IMR-90 (cell line): Measurements from ENCODE around the gene CA5B. TPM values are rescaled to one million over a fixed set of nuclear protein-coding genes. Genes with fewer than 3 reads are reported as not detected.

Source experiments
- ATAC-seq: fragments of 200-7000 bp; cut with Tn5 transposase; 2 replicates; pipeline ENCODE4 v1.9.1; 2020; ENCODE audit warnings: low read depth, mild to moderate bottlenecking, moderate library complexity
- BruUV-seq: library from RNA; stranded (reverse); fragments of 400-500 nt; replicated peaks from 2 replicates; lab custom pipeline; 2021; lab: Mats Ljungman, UMichigan
- CTCF ChIA-PET: fragments of 300-600 bp; formaldehyde crosslinking; extraction: SDS; loops from one replicate; lab custom pipeline; 2021; ENCODE audit warnings: antibody characterized with exemption; lab: Yijun Ruan, JAX
- POLR2A ChIA-PET: fragments of 300-600 bp; sonication (Branson Sonifier 250); formaldehyde crosslinking; loops from one replicate; lab custom pipeline; 2022; ENCODE audit warnings: antibody characterized with exemption; ENCODE audit not compliant: unreplicated experiment; lab: Charles Lee
- DNase-seq: peaks from one replicate; pipeline ENCODE4 v3.0.0; 2013
- H2AFZ ChIP-seq: replicated peaks from 2 replicates; pipeline ENCODE3; 2013; ENCODE audit warnings: low read length, mild to moderate bottlenecking; ENCODE audit not compliant: poor library complexity
- H2AK5ac ChIP-seq: 2 replicates; pipeline ENCODE4 v1.6.1; 2013; ENCODE audit warnings: low read depth, low read length, inconsistent platforms
- H2AK9ac ChIP-seq: replicated peaks from 2 replicates; pipeline ENCODE3; 2013; ENCODE audit warnings: mild to moderate bottlenecking, low read depth, low read length, moderate library complexity; ENCODE audit not compliant: poor library complexity
- H2BK120ac ChIP-seq: 2 replicates; pipeline ENCODE4 v1.6.1; 2013; ENCODE audit warnings: low read depth, low read length, inconsistent platforms
- H2BK15ac ChIP-seq: 3 replicates; pipeline ENCODE4 v1.6.1; 2013; ENCODE audit warnings: low read depth, low read length, inconsistent platforms
- H2BK20ac ChIP-seq: 2 replicates; pipeline ENCODE4 v1.6.1; 2013; ENCODE audit warnings: low read depth, mild to moderate bottlenecking, inconsistent platforms, low read length, moderate library complexity
- H2BK5ac ChIP-seq: 2 replicates; pipeline ENCODE4 v1.6.1; 2013; ENCODE audit warnings: mild to moderate bottlenecking, low read depth, low read length, inconsistent platforms; ENCODE audit not compliant: poor library complexity, severe bottlenecking
- H3K14ac ChIP-seq: replicated peaks from 2 replicates; pipeline ENCODE4 v1.6.1; 2013; ENCODE audit warnings: low read depth, low read length, inconsistent platforms
- H3K18ac ChIP-seq: 2 replicates; pipeline ENCODE4 v1.6.1; 2013; ENCODE audit warnings: low read depth, low read length, control low read depth
- H3K23ac ChIP-seq: 2 replicates; pipeline ENCODE4 v1.6.1; 2013; ENCODE audit warnings: low read depth, low read length, inconsistent platforms
- H3K27ac ChIP-seq: 2 replicates; pipeline ENCODE4 v1.5.1; 2013; ENCODE audit warnings: mild to moderate bottlenecking, control low read depth, low read length; ENCODE audit not compliant: insufficient read depth
- H3K27me3 ChIP-seq: 2 replicates; pipeline ENCODE4 v1.6.1; 2013; ENCODE audit warnings: low read length; ENCODE audit not compliant: control insufficient read depth, insufficient read depth
- H3K36me3 ChIP-seq: 2 replicates; pipeline ENCODE4 v1.6.1; 2013; ENCODE audit warnings: low read length, mixed read lengths; ENCODE audit not compliant: control insufficient read depth, insufficient read depth
- H3K4ac ChIP-seq: 2 replicates; pipeline ENCODE4 v1.6.1; 2013; ENCODE audit warnings: low read depth, low read length, inconsistent platforms
- H3K4me1 ChIP-seq: 2 replicates; pipeline ENCODE4 v1.6.1; 2013; ENCODE audit warnings: low read length, mixed read lengths; ENCODE audit not compliant: control insufficient read depth, insufficient read depth
- H3K4me2 ChIP-seq: 2 replicates; pipeline ENCODE4 v1.6.1; 2013; ENCODE audit warnings: low read depth, mild to moderate bottlenecking, control low read depth, low read length, moderate library complexity
- H3K4me3 ChIP-seq: 2 replicates; pipeline ENCODE4 v1.5.1; 2013; ENCODE audit warnings: low read depth, mild to moderate bottlenecking, control low read depth, low read length, moderate library complexity; ENCODE audit not compliant: insufficient read depth
- H3K56ac ChIP-seq: 2 replicates; pipeline ENCODE4 v1.6.1; 2013; ENCODE audit warnings: low read length, inconsistent platforms; ENCODE audit not compliant: insufficient read depth; ENCODE audit errors: extremely low read depth
- H3K79me1 ChIP-seq, 2 experiments: 2 replicates each; pipeline ENCODE4 v1.6.1; 2013; ENCODE audit warnings: low read length in 2 of 2, inconsistent platforms in 1 of 2, low read depth in 1 of 2
- H3K9ac ChIP-seq: 2 replicates; pipeline ENCODE4 v1.6.1; 2013; ENCODE audit warnings: low read depth, low read length, control low read depth
- H3K9me1 ChIP-seq: 2 replicates; pipeline ENCODE4 v1.6.1; 2013; ENCODE audit warnings: low read length, inconsistent platforms; ENCODE audit not compliant: insufficient read depth
- H3K9me3 ChIP-seq: 2 replicates; pipeline ENCODE4 v1.6.1; 2013; ENCODE audit warnings: low read length; ENCODE audit not compliant: control insufficient read depth, insufficient read depth
- H4K20me1 ChIP-seq: 2 replicates; pipeline ENCODE4 v1.6.1; 2013; ENCODE audit warnings: low read length, inconsistent platforms; ENCODE audit not compliant: insufficient read depth
- H4K5ac ChIP-seq: 2 replicates; pipeline ENCODE4 v1.6.1; 2013; ENCODE audit warnings: mild to moderate bottlenecking, low read depth, low read length, control low read depth
- H4K8ac ChIP-seq, 2 experiments: 2 replicates each; pipeline ENCODE4 v1.6.1; 2013; ENCODE audit warnings: low read depth in 2 of 2, low read length in 2 of 2, control low read depth in 1 of 2, inconsistent platforms in 1 of 2
- H4K91ac ChIP-seq: 2 replicates; pipeline ENCODE4 v1.6.1; 2013; ENCODE audit warnings: low read depth, low read length, inconsistent platforms; ENCODE audit not compliant: insufficient read depth
- BHLHE40 ChIP-seq: fragments of 150-350 bp; IDR thresholded peaks from 2 replicates; pipeline ENCODE4 v1.6.1; 2016; ENCODE audit warnings: mild to moderate bottlenecking, low read depth, low read length
- CEBPB ChIP-seq: IDR thresholded peaks from 2 replicates; pipeline ENCODE4 v1.6.1; 2012; ENCODE audit warnings: low read depth, low read length, improper control_type of control experiment
- CHD1 ChIP-seq: IDR thresholded peaks from 2 replicates; pipeline ENCODE4 v1.6.1; 2012; ENCODE audit warnings: low read depth, low read length, improper control_type of control experiment
- CTCF ChIP-seq: conservative IDR thresholded peaks from 2 replicates; pipeline ENCODE4 v1.5.1; 2012; ENCODE audit warnings: mild to moderate bottlenecking, low read depth, low read length, improper control_type of control experiment
- FOS ChIP-seq: fragments of 150-350 bp; IDR thresholded peaks from 2 replicates; pipeline ENCODE4 v1.6.1; 2016; ENCODE audit warnings: low read depth, low read length
- MAFK ChIP-seq: IDR thresholded peaks from 2 replicates; pipeline ENCODE4 v1.6.1; 2012; ENCODE audit warnings: low read depth, low read length, improper control_type of control experiment
- MAZ ChIP-seq: IDR thresholded peaks from 2 replicates; pipeline ENCODE4 v1.6.1; 2012; ENCODE audit warnings: low read depth, mild to moderate bottlenecking, low read length, improper control_type of control experiment, moderate library complexity, borderline replicate concordance
- MXI1 ChIP-seq: IDR thresholded peaks from 2 replicates; pipeline ENCODE4 v1.6.1; 2012; ENCODE audit warnings: low read depth, mild to moderate bottlenecking, low read length, moderate library complexity, borderline replicate concordance
- NFE2L2 ChIP-seq: fragments of 150-350 bp; IDR thresholded peaks from 2 replicates; pipeline ENCODE4 v1.6.1; 2016; ENCODE audit warnings: low read depth, mild to moderate bottlenecking, low read length
- POLR2A ChIP-seq: IDR thresholded peaks from 2 replicates; pipeline ENCODE4 v1.6.1; 2012; ENCODE audit warnings: mild to moderate bottlenecking, low read depth, low read length
- RAD21 ChIP-seq: IDR thresholded peaks from 2 replicates; pipeline ENCODE4 v1.6.1; 2012; ENCODE audit warnings: low read length, improper control_type of control experiment
- RCOR1 ChIP-seq: IDR thresholded peaks from 2 replicates; pipeline ENCODE4 v1.6.1; 2012; ENCODE audit warnings: mild to moderate bottlenecking, low read length, improper control_type of control experiment; ENCODE audit not compliant: insufficient replicate concordance
- RFX5 ChIP-seq: IDR thresholded peaks from 2 replicates; pipeline ENCODE4 v1.8.0; 2012; ENCODE audit warnings: low read depth, mild to moderate bottlenecking, low read length, moderate library complexity
- SMC3 ChIP-seq: fragments of 150-350 bp; IDR thresholded peaks from 2 replicates; pipeline ENCODE4 v1.6.1; 2016; ENCODE audit warnings: low read depth, mild to moderate bottlenecking, antibody characterized with exemption, low read length, moderate library complexity
- WGBS, 2 experiments: methylation state at CpG; one replicate each; pipeline versions ENCODE4 v1.1.5 to v1.1.7; 2013; ENCODE audit warnings: missing lambda C conversion rate in 2 of 2; ENCODE audit not compliant: insufficient read length in 1 of 2; ENCODE audit errors: extremely low coverage in 2 of 2; 5-methylcytosine and 5-hydroxymethylcytosine counted together
- dilution Hi-C: fragments of 300-500 bp; cut with HindIII; formaldehyde crosslinking; loops from one replicate; pipeline ENCODE4 v1.14.3; 2018; ENCODE audit warnings: low sequenced_read_pairs; ENCODE audit not compliant: unreplicated experiment
- in situ Hi-C: fragments of 300-500 bp; cut with MboI; formaldehyde crosslinking; loops from 3 replicates; pipeline ENCODE4 v1.14.3; 2019; ENCODE audit warnings: low sequenced_read_pairs, inconsistent platforms, mixed read lengths
- intact Hi-C: fragments of 100-400 bp; cut with micrococcal nuclease; formaldehyde crosslinking; loops from 2 replicates; pipeline ENCODE4 v1.10.0; 2022
- polyA plus RNA-seq, 3 experiments: library from polyadenylated mRNA; depleted of rRNA; stranded (reverse); fragments of >200 nt; gene quantifications; 2 replicates each; pipeline ENCODE4 v1.2.3, GENCODE V29; 2012; ENCODE audit warnings: low replicate concordance in 1 of 3
- total RNA-seq: library from RNA; depleted of rRNA; stranded (reverse); fragments of >200 nt; gene quantifications from 2 replicates; pipeline ENCODE4 v1.2.3, GENCODE V29; 2012
- TF ChIP-seq, protein P1 (sequence below): fragments of 150-350 bp; IDR thresholded peaks from 2 replicates; pipeline ENCODE4 v1.6.1; 2017; ENCODE audit warnings: mild to moderate bottlenecking, antibody characterized with exemption, low read length, low read depth
- TF ChIP-seq, protein P2 (sequence below): fragments of 150-350 bp; IDR thresholded peaks from 2 replicates; pipeline ENCODE4 v1.6.1; 2016; ENCODE audit warnings: low read depth, mild to moderate bottlenecking, low read length, moderate library complexity, borderline replicate concordance

Gene CA5B
- total and polyA plus RNA-seq, 2 of the 4 experiments (the other 2 are of a cell fraction), result 3.5 to 5.4 TPM

DNA sequence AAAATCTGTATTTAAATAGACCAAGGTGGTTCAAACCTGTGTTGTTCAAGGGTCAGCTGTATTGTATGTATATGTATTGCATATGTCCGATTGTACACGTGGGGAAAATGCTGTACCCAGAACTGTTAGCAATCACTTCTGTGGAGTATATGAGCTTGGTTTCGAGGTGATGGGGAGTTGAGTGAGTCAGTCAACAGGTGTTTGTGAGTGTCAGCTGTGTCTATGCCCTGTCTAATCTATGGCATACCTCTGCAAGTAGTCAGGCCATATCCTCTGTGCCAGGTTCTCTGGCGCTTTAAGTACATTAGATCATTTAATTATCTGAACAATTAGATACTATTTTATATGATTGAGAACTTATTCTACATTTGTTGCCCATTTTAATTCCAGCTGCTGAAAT lies 59.6 kb downstream of the CA5B start:
- Histone ChIP-seq H3K4me2 (no peak overlapping the region), H3K27me3 (no peaks in the 10 kb centered on the region), H3K18ac (no peak overlapping the region), H3K27ac (no peak overlapping the region), H3K79me1 (peaks cover 3 to 15% of the 10 kb centered on the region in 2 experiments; a peak in 3 of 4 replicates), H4K91ac (no peak overlapping the region), H2AK5ac (no peak overlapping the region), H3K4ac (no peak overlapping the region), H2BK20ac (no peak overlapping the region), H2BK120ac (no peak overlapping the region), H2AK9ac (no peak overlapping the region), H3K9me3 (no peaks in the 10 kb centered on the region), H3K4me1 (no peaks in the 10 kb centered on the region), H4K5ac (no peak overlapping the region), H2AFZ (no peak overlapping the region), H3K36me3 (peaks cover 10% of the 10 kb centered on the region), H4K8ac (no peak overlapping the region), H4K20me1 (no peaks in the 10 kb centered on the region; the same call in 1 of the 2 replicates), H3K14ac (no peak overlapping the region), H2BK15ac (no peak overlapping the region), H3K4me3 (no peak overlapping the region), H3K9me1 (no peaks in the 10 kb centered on the region), H3K56ac (no peak overlapping the region), H2BK5ac (no peak overlapping the region), H3K23ac (no peak overlapping the region), H3K9ac (no peak overlapping the region)
- no peak for ATAC-seq
- peak; percentile 13 for DNase-seq
- TF ChIP-seq RFX5, result no peak
- TF ChIP-seq CEBPB, result no peak
- TF ChIP-seq SMC3, result no peak
- TF ChIP-seq MXI1, result no peak
- no peak for TF ChIP-seq CHD1
- TF ChIP-seq RAD21, result no peak
- TF ChIP-seq CTCF, result no peak
- TF ChIP-seq BHLHE40, result no peak
- TF ChIP-seq, protein P1, sequence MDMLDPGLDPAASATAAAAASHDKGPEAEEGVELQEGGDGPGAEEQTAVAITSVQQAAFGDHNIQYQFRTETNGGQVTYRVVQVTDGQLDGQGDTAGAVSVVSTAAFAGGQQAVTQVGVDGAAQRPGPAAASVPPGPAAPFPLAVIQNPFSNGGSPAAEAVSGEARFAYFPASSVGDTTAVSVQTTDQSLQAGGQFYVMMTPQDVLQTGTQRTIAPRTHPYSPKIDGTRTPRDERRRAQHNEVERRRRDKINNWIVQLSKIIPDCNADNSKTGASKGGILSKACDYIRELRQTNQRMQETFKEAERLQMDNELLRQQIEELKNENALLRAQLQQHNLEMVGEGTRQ, result no peak
- TF ChIP-seq FOS, result no peak
- no peak for TF ChIP-seq RCOR1
- TF ChIP-seq POLR2A, result no peak
- no peak for TF ChIP-seq MAFK
- no peak for TF ChIP-seq NFE2L2
- TF ChIP-seq, protein P2, sequence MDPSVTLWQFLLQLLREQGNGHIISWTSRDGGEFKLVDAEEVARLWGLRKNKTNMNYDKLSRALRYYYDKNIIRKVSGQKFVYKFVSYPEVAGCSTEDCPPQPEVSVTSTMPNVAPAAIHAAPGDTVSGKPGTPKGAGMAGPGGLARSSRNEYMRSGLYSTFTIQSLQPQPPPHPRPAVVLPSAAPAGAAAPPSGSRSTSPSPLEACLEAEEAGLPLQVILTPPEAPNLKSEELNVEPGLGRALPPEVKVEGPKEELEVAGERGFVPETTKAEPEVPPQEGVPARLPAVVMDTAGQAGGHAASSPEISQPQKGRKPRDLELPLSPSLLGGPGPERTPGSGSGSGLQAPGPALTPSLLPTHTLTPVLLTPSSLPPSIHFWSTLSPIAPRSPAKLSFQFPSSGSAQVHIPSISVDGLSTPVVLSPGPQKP, result no peak
- TF ChIP-seq MAZ, result no peak
- intact Hi-C loops (no loop called here), in situ Hi-C loops (no loop called here), dilution Hi-C loops (no loop called here)
- ChIA-PET CTCF (no interaction called here), POLR2A (no interaction called here)
- WGBS, 2 experiments, result 100% methylated on average over 1 of the region's 4 CpGs; no CpG with 5 or more reads in 1 of the 2 experiments
- BruUV-seq, result no TSS peak
